ENCODE measurements around the gene USP50.
"Not testable (repeated sequence)": the region's sequence is repeated elsewhere in the genome, so short reads cannot be mapped to it uniquely, and the experiment has no call there.

The USP50 gene

DNA sequence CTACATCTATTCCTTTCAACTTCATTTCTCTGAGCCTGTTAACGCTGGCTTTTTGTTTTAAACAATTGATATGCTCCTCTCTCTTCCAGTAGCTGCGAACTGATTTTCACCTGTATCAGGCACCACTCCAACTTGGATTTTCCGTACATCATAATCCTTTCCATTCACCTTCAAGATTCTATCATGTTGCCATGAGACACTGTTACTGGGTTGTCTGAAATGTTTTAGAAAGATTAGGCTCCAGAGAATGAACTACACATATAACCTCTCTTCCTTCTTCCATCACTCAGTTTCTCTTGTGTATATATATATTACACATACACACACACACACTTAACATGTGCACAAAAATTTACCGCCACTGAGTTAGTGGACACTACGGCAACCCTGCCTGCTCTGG, at the start of gene USP50:
USP50 (minus strand) TSS at position 101 of the 400 bp plus-strand sequence. CDS start 141 bp downstream, outside the sequence.
- in situ Hi-C loops (cut with MboI; ENCODE audit: low sequenced_read_pairs) = no loop called here

DNA sequence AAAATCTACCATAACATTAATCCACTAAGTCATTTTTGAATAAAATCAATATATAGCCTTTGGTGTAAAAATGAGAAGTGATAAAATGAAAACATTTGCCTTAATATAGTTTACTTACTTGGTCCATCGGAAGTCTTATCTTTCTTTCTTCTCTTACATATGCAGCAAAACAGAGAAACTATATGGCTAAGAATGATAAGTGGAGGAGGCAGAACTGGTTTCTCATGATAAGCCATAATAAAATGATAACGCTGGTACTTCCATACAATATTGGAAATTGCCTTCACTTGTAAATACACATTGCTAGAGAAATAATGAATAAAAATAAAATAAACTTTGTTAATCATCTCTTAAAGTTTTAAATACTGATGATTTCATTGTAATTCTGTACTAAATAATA, 47.8 kb upstream of the USP50 start:
- in situ Hi-C loops (cut with MboI; ENCODE audit: low sequenced_read_pairs) = no loop called here

DNA sequence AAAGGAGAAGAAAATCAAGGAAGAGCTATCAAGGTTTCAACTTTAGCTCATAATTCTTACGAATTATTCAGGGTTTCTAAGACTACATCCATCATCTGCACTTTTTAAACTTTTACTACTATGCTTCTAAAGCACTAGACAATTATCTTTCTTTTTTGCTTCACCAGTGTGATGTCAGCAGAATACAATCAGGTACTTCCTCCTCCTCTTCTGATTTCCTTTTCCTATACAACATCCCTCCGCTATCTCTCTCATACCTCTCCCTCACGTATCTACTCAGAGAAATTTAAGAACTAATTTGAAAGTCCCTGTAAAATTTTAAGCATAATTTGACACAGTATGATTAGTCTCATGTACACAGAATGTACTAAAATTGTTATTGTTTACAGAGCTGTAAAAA, 47.3 kb upstream of the USP50 start:
- in situ Hi-C loops (cut with MboI; ENCODE audit: low sequenced_read_pairs) = no loop called here

GRCh38 chr15:50590288-50590687, 43.8 kb upstream of the USP50 start:
- in situ Hi-C loops (cut with MboI; ENCODE audit: low sequenced_read_pairs) = no loop called here

- in situ Hi-C loops (cut with MboI; ENCODE audit: low sequenced_read_pairs) = no loop called here
Measured at GRCh38 chr15:50577492-50577891, 31.0 kb upstream of the USP50 start.

- in situ Hi-C loops (cut with MboI; ENCODE audit: low sequenced_read_pairs) = no loop called here
Measured at GRCh38 chr15:50576166-50576565, 29.7 kb upstream of the USP50 start.

DNA sequence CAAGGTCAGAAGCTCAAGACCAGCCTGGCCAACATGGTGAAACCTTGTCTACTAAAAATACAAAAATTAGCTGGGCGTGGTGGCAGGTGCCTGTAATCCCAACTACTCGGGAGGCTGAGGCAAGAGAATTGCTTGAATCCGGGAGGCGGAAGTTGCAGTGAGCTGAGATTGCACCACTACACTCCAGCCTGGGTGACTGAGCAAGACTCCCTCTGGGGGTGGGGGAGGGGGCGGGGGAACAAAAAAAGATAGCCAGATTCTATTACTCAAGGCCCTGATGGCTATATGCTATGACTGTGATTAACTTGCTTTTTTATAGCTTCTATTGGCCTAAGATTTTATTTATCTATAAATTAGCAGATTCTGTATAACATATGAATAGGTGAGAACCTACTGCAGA, 27.4 kb upstream of the USP50 start:
- in situ Hi-C loops (cut with MboI; ENCODE audit: low sequenced_read_pairs) = not testable (repeated sequence)

DNA sequence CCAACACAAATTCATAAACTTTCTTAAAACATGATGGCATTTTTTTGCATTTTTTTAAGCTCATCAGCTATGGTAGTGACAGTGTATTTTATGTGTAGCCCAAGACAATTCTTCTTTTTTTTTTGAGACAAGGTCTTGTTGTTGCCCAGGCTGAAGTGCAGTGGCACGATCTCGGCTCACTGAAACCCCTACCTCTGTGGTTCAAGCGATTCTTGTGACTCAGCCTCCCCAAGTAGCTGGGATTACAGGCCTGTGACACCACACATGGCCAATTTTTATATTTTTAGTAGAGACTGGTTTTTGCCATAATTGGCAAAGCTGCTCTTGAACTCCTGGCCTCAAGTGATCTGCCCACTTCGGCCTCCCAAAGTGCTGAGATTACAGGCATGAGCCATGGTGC, 17.3 kb upstream of the USP50 start:
- in situ Hi-C loops (cut with MboI; ENCODE audit: low sequenced_read_pairs) = no loop called here

GRCh38 chr15:50562735-50563640, 16.5 kb upstream of the USP50 start:
- in situ Hi-C loops (cut with MboI; ENCODE audit: low sequenced_read_pairs) = no loop called here

DNA sequence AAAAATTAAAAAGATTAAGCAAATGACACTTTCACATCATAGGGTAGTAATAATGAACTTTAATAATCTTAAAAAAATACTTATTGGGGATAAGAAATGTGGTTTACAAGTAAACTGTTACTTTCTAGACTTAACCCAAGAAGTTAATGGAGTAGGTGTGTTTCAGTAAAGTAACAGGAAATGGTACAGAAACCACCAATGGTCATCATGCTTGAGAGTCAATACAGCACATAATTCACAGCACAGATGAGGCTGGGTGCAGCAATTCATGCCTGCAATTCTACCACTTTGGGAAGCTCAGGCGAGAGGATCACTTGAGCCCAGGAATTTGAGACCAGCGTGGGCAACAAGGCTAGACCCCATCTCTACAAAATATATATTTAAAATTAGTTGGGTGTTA, 11.5 kb upstream of the USP50 start:
- in situ Hi-C loops (cut with MboI; ENCODE audit: low sequenced_read_pairs) = no loop called here

GRCh38 chr15:50556642-50557371, 10.3 kb upstream of the USP50 start:
- in situ Hi-C loops (cut with MboI; ENCODE audit: low sequenced_read_pairs) = no loop called here

DNA sequence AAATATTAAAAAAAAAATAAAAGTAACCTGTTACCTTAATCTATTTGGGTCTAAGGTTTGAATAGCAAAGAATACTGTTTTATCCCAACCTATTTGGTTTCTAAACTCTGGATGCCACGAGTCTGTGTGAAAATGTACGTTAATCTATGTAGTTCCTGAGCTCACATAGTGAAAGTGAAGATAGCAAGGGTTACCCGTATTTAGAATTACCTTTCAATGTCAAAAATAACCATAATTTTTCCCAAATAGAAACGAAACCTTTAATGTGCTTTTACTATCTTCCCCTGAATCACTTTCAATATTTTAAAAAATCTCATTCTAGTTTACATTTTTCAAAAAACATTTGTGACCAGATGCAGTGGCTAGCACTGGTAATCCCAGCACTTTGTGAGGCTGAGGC, 5.8 kb upstream of the USP50 start:
- in situ Hi-C loops (cut with MboI; ENCODE audit: low sequenced_read_pairs) = no loop called here

- in situ Hi-C loops (cut with MboI; ENCODE audit: low sequenced_read_pairs) = no loop called here
Measured at GRCh38 chr15:50549326-50549725, 2.9 kb upstream of the USP50 start.

DNA sequence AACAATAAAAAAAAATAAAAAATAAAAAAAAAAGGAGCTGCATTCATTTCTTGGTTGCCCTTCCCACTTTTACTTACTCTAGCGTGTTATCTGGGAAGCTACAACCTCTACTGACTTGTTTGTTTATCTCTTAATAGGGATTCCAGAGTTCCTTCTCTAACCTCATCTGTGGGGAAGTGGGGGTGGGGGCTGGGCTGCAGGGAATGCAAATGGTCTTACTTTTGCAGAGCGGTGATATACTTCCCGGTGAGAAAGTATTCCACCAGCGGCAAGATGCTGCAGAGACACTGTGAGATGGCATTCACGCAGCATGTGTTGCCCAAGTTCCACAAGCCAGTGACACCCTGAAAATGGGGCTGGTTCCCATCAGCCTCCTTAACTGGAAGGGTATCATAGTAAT, 2.1 kb downstream of the USP50 start:
- in situ Hi-C loops (cut with MboI; ENCODE audit: low sequenced_read_pairs) = no loop called here

DNA sequence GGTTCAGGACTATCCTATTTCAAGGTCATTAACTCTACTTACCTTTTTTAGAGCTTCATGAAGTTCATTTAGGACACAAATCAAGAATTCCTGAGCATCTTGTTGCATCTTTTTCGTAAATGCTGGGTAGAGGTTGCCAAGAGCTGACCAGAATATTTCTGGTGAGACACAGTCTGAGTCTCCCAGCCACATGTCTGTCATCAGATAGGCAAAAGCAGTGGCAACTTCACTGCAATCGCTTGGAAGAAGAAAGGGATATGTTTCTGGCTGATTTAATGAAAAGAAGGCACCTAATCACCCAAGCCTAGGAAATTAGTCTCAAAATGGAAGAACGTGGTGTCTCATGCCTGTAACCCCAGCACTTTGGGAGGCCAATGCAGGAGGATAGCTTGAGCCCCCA, 2.9 kb downstream of the USP50 start:
- in situ Hi-C loops (cut with MboI; ENCODE audit: low sequenced_read_pairs) = no loop called here

- in situ Hi-C loops (cut with MboI; ENCODE audit: low sequenced_read_pairs) = no loop called here
Measured at GRCh38 chr15:50542887-50543210, 3.6 kb downstream of the USP50 start.

GRCh38 chr15:50531766-50532165, 14.7 kb downstream of the USP50 start:
- in situ Hi-C loops (cut with MboI; ENCODE audit: low sequenced_read_pairs) = no loop called here

GRCh38 chr15:50531163-50531562, 15.3 kb downstream of the USP50 start:
- in situ Hi-C loops (cut with MboI; ENCODE audit: low sequenced_read_pairs) = no loop called here

GRCh38 chr15:50523851-50524251, 22.6 kb downstream of the USP50 start:
- in situ Hi-C loops (cut with MboI; ENCODE audit: low sequenced_read_pairs) = no loop called here

- in situ Hi-C loops (cut with MboI; ENCODE audit: low sequenced_read_pairs) = no loop called here
Measured at GRCh38 chr15:50519740-50520425, 26.6 kb downstream of the USP50 start.

DNA sequence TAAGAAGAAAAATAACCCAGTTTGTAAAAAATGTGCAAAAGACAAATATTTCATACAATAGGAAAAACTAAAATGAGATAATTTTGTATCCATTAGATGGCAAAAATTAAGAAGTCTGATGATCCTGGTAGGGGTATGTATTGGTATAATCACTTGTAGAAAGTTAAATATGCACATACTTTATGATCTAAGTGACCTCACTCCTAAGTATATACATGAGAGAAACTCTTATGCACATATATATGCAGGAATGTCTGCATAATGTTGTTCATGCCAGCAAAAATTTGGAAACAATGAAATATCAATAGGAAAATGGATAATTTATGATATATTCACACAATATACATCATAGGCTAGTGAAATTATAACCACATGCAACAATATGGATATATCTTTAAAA, 33.5 kb downstream of the USP50 start:
- in situ Hi-C loops (cut with MboI; ENCODE audit: low sequenced_read_pairs) = no loop called here

GRCh38 chr15:50506121-50506520, 40.3 kb downstream of the USP50 start:
- in situ Hi-C loops (cut with MboI; ENCODE audit: low sequenced_read_pairs) = no loop called here

All from HL-60/S4 treated with phorbol 12-myristate 13-acetate at 8.2 ng/mL for 4 days and 3 days (cell line).